ENCODE measurements around the gene BCL7C. TPM values are rescaled to one million over a fixed set of nuclear protein-coding genes. Genes with fewer than 3 reads are reported as not detected.

The BCL7C gene
- total RNA-seq, 2 donors from 2014 or later = 64.7 to 67.6 TPM

GRCh38 chr16:30922960-30923535 lies 29.2 kb upstream of the BCL7C start:
- no peaks in the 10 kb centered on the region for H3K27me3 ChIP-seq (ENCODE audit: control insufficient read depth, insufficient read depth, low read length, poor library complexity, severe bottlenecking)
- H3K36me3 Mint-ChIP-seq (ENCODE audit: low read depth) = peaks cover 7% of the 10 kb centered on the region
- H3K4me3 ChIP-seq (ENCODE audit: low read length) = peak overlapping the region; percentile 95
- peak overlapping the region; percentile 100 for H3K27ac Mint-ChIP-seq
- no peak for TF ChIP-seq CTCF (conservative IDR thresholded peaks at IDR 0.05)
- peak overlapping the region; percentile 97 for H3K27ac ChIP-seq (ENCODE audit: low read depth, low read length)
- H3K9ac ChIP-seq (ENCODE audit: extremely low read depth, low read length, poor library complexity, severe bottlenecking) = peak overlapping the region; percentile 97
- no peaks in the 10 kb centered on the region for H3K9me3 ChIP-seq (ENCODE audit: control insufficient read depth, low read length)
- 0% methylated on average over 18 to 32 of the region's 33 CpGs for WGBS, 2 experiments (ENCODE audit: insufficient coverage in 1 of 2, insufficient read length in 1 of 2)
- H3K4me3 Mint-ChIP-seq = peak overlapping the region; percentile 92
- no peaks in the 10 kb centered on the region for H3K27me3 Mint-ChIP-seq (ENCODE audit: insufficient read depth)
- peaks cover 17% of the 10 kb centered on the region for H3K4me1 Mint-ChIP-seq
- peaks cover 11% of the 10 kb centered on the region for H3K36me3 ChIP-seq (ENCODE audit: control insufficient read depth, insufficient read depth, low read length)
- peak; percentile 100 for DNase-seq
- H3K4me1 ChIP-seq (ENCODE audit: control insufficient read depth, insufficient read depth, low read length) = no peaks in the 10 kb centered on the region
- H3K9me3 Mint-ChIP-seq = no peaks in the 10 kb centered on the region

GRCh38 chr16:30922420-30922959 lies 28.6 kb upstream of the BCL7C start:
- H3K27ac ChIP-seq (ENCODE audit: low read depth, low read length) = peak overlapping the region; percentile 97
- H3K4me3 ChIP-seq (ENCODE audit: low read length) = peak overlapping the region; percentile 95
- H3K27ac Mint-ChIP-seq = peak overlapping the region; percentile 100
- H3K4me1 Mint-ChIP-seq = peaks cover 15% of the 10 kb centered on the region
- H3K27me3 Mint-ChIP-seq (ENCODE audit: insufficient read depth) = no peaks in the 10 kb centered on the region
- H3K4me3 Mint-ChIP-seq = peak overlapping the region; percentile 92
- DNase-seq = peak; percentile 100
- peaks cover 8% of the 10 kb centered on the region for H3K36me3 ChIP-seq (ENCODE audit: control insufficient read depth, insufficient read depth, low read length)
- H3K36me3 Mint-ChIP-seq (ENCODE audit: low read depth) = peaks cover 7% of the 10 kb centered on the region
- no peaks in the 10 kb centered on the region for H3K27me3 ChIP-seq (ENCODE audit: control insufficient read depth, insufficient read depth, low read length, poor library complexity, severe bottlenecking)
- H3K9me3 Mint-ChIP-seq = no peaks in the 10 kb centered on the region
- no peaks in the 10 kb centered on the region for H3K4me1 ChIP-seq (ENCODE audit: control insufficient read depth, insufficient read depth, low read length)
- WGBS, 2 experiments (ENCODE audit: insufficient coverage in 1 of 2, insufficient read length in 1 of 2) = 0% methylated on average over 24 to 42 of the region's 42 CpGs
- TF ChIP-seq CTCF (conservative IDR thresholded peaks at IDR 0.05) = no peak
- H3K9ac ChIP-seq (ENCODE audit: extremely low read depth, low read length, poor library complexity, severe bottlenecking) = peak overlapping the region; percentile 97
- no peaks in the 10 kb centered on the region for H3K9me3 ChIP-seq (ENCODE audit: control insufficient read depth, low read length)

GRCh38 chr16:30921748-30922419 lies 28.0 kb upstream of the BCL7C start:
- H3K4me1 Mint-ChIP-seq = peaks cover 15% of the 10 kb centered on the region
- no peaks in the 10 kb centered on the region for H3K4me1 ChIP-seq (ENCODE audit: control insufficient read depth, insufficient read depth, low read length)
- no peaks in the 10 kb centered on the region for H3K9me3 ChIP-seq (ENCODE audit: control insufficient read depth, low read length)
- H3K4me3 Mint-ChIP-seq = peak overlapping the region; percentile 92
- no peaks in the 10 kb centered on the region for H3K27me3 Mint-ChIP-seq (ENCODE audit: insufficient read depth)
- H3K27me3 ChIP-seq (ENCODE audit: control insufficient read depth, insufficient read depth, low read length, poor library complexity, severe bottlenecking) = no peaks in the 10 kb centered on the region
- peaks cover 4% of the 10 kb centered on the region for H3K36me3 ChIP-seq (ENCODE audit: control insufficient read depth, insufficient read depth, low read length)
- peak overlapping the region; percentile 93 for H3K4me3 ChIP-seq (ENCODE audit: low read length)
- peak; percentile 99 for DNase-seq
- peak overlapping the region; percentile 97 for H3K9ac ChIP-seq (ENCODE audit: extremely low read depth, low read length, poor library complexity, severe bottlenecking)
- peak overlapping the region; percentile 92 for H3K27ac ChIP-seq (ENCODE audit: low read depth, low read length)
- peaks cover 7% of the 10 kb centered on the region for H3K36me3 Mint-ChIP-seq (ENCODE audit: low read depth)
- WGBS, 2 experiments (ENCODE audit: insufficient coverage in 1 of 2, insufficient read length in 1 of 2) = 0 to 1% methylated on average over 30 to 37 of the region's 37 CpGs
- no peaks in the 10 kb centered on the region for H3K9me3 Mint-ChIP-seq
- H3K27ac Mint-ChIP-seq = peak overlapping the region; percentile 100
- peak; percentile 96 for TF ChIP-seq CTCF (conservative IDR thresholded peaks at IDR 0.05)

All from endodermal cell (in vitro differentiated cells).